Dermis blood vessel endothelial cell (primary cell): ENCODE data around the gene EXOSC2. TPM values are rescaled to one million over a fixed set of nuclear protein-coding genes. Genes with fewer than 3 reads are reported as not detected.

Source experiments
- DNase-seq: peaks from one replicate; pipeline ENCODE4 v3.0.0; 2010
- total RNA-seq: library from RNA; depleted of rRNA; stranded (reverse); fragments of >200 nt; gene quantifications from 2 replicates; pipeline ENCODE4 v1.2.3, GENCODE V29; 2014

EXOSC2 gene
- total RNA-seq, 1 donor from 2014 or later = 33.5 TPM

GRCh38 chr9:130698514-130698913 is 4.9 kb downstream of the EXOSC2 start:
- DNase-seq = no peak

- no peak for DNase-seq
These were observed 5.5 kb downstream of the EXOSC2 start for GRCh38 chr9:130699047-130699446.

GRCh38 chr9:130701059-130702022 is 7.8 kb downstream of the EXOSC2 start:
- peak; percentile 91 for DNase-seq

DNA sequence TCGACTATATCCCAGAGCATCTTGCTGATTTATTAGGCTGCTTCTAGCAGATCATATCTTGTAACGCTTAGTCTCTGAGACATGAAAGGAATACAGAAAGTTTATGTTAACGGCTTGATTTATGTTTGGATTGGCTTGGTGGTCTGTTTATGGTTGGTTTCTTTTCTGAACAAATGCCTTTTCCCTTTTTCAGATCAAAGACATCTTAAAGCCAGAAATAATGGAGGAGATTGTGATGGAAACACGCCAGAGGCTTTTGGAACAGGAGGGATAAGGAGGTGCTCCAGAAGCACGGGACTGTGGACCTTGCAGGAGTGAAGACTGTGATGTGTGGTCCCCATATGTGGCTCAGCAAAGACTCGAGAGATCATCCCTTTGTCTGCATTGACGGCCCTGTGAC is 9.9 kb downstream of the EXOSC2 start:
- no peak for DNase-seq

- DNase-seq = peak; percentile 84
These were observed 13.8 kb downstream of the EXOSC2 start for GRCh38 chr9:130707225-130707976.

GRCh38 chr9:130710822-130711352 is 17.3 kb downstream of the EXOSC2 start:
- DNase-seq = no peak

GRCh38 chr9:130711469-130711868 is 17.9 kb downstream of the EXOSC2 start:
- no peak for DNase-seq

DNA sequence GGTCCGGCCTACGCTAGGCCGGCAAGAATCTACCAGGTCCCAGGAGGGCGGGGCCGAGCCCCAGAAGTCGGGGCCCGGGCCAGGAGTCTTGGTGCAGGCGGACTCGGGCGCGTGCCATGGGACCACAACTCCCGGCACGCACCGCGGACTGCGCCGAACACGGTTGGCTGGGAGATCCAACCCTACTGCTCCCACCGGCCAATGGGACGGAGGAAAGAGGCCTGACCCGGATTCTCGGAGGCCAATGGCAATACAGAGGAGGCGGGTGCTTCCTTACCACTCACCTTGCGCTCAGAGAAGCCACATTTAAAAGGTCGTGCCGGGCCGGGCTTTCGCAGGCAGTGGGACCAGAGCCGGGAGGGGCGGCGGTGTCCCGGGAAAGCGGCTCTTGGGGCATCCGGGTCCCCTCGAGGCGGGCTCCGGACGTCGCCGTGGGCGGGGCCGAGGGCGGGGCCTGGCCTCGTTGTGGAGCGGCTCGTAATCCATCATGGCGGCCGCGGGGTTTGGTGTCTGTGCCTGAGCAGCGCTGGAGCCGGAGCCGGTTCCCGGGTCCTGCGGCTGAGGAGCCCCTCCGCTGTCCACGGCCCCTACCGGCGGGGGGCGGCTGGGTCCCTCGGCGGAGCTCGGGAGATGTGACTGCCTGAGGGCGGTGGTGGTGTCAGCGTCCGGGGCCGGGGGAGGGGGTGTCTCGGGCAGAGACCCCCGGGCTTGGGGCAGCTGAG is 19.1 kb downstream of the EXOSC2 start:
- DNase-seq = peak; percentile 98

GRCh38 chr9:130713286-130713960 is 19.8 kb downstream of the EXOSC2 start:
- DNase-seq = peak; percentile 62

DNA sequence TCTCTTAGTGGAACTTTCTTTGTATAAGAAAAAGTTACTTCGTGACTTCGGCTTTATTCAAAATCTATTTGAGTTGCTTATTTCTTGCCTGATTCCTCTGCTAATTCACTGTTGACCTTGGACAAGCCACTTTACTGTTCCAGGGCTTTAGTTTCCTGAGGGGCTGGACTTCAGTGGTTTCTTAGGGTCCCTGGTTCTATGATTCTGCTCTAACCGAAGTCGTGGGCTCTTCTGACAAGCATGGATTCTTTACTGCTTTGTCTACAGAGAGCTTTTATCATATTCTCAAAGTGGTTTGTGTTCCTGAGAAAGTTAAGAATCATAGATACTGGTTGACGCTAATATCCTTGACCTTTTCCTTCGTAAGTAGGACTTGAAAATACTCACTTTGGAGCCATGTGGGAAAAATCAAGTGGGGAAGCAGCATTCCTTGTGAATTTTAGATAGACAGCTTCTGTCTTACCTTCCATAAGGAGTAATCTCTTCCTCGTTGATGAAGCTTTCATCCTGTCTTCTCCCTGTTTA is 21.1 kb downstream of the EXOSC2 start:
- DNase-seq = peak; percentile 19

DNA sequence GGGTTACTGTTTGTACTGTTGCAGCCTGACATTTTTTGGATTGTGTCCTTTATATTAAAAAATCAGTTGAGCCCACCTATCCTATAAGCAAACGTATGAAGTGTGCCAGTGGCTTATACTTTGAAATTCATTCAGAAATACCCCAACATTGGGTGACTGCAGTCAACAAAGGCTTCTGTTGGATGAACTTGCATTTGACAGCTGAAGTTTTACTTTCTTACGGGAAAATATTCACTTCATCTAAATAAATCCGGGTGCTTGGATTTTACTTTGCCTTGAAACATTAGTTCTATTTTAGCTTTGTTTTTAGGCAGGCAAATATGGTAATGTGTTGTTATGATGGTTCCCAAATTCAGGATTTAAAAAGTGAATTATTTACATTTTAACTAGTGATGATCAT is 21.7 kb downstream of the EXOSC2 start:
- no peak for DNase-seq

GRCh38 chr9:130718562-130718961 is 25.0 kb downstream of the EXOSC2 start:
- no peak for DNase-seq

GRCh38 chr9:130720762-130721161 is 27.2 kb downstream of the EXOSC2 start:
- DNase-seq = no peak

DNA sequence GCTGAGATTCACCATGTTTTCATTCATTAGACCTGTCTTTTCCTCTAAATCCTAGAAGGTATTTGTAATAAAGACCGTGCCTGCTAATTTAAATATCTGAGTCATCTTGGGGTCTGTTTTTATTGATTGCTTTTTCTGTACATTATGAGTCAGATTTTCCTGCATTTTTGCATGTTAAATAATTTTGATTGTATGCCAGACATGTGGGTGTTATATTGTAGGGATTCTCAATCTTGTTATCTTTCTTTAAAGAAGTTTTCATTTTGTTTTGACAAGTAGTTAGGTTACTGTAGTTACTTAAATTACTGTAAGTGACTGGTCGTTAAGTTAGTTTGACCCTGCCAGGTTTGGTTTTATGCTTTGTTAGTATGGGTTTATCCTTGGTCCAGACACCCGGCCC is 35.1 kb downstream of the EXOSC2 start:
- DNase-seq = peak; percentile 70

DNA sequence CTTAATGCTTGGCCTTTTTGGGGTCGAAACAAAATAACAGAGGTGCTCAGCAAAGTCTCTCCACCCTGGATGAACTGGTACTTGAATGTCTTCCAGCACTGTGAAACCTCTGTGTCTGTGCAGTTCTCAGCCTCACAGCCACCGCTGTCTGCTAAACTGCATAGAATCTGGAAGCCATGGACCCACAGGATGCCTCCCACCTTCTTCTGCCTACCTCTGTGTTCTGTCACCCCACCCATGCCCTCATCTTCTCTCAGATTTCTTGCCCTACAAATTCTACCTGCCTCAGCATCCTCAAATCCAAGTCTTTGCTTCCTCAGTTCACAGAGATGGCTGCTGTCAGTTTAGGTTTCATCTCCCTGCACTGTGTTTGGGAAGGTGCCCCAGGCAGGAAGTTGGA is 35.6 kb downstream of the EXOSC2 start:
- DNase-seq = peak; percentile 10

- no peak for DNase-seq
These were observed 37.8 kb downstream of the EXOSC2 start for GRCh38 chr9:130731355-130731754.

DNA sequence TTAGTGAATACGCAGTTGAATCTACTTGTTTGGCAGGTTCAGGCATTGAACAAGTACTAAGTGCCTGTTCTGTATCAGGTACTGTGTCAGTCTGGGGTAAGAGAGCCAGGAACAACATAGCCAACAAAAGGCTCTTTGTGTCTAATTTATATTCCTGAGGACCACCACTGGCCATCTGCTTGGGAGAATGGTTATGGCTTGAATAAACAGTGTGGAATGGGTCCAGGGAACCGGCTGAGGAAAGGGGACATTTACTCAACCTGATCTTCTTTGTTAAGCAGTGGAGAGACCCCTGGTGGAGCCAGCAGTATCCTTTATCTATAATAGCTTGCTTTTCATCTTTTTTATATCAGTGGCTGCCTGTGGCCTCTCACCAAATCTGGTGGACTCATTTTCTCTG is 38.6 kb downstream of the EXOSC2 start:
- DNase-seq = peak; percentile 43

DNA sequence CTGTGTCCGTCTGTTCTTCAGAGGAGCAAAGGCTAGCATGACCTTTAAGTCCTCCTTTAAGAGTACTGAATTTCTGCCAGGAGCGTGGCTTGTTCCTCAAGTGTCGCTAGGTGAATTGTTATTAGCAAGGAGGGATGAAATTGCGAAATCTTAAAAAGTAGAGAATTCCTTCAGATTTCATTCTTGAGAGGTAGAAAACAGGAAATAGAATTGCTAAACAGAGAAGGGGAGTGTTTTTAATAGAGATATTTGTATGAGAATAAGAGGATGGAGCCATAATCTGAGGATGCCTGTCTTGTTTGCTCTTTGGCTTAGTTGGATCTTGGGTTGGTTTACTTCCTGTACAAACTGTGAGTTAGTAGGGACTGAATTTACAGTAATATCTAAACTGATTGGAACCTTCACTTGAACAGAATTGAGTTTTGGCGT is 39.2 kb downstream of the EXOSC2 start:
- no peak for DNase-seq

DNA sequence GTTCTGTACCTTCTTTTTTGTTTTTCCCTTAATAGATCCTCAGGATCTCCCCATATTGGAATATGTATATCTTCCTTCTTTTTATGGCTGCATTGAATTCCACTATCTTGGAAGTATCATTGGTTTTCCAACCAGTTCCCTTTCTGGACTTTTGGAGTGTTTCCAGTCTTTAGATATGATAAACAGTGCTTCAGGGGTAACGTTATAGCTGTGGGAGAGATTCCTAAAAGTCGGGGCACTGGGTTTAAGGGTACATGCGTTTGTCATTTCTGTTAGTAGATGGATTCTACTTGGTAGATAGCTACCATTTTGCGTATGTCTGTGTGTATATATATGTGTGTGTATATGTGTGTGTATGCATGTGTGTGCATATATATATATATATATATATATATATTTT is 42.0 kb downstream of the EXOSC2 start:
- DNase-seq = no peak

GRCh38 chr9:130736834-130737233 is 43.3 kb downstream of the EXOSC2 start:
- DNase-seq = no peak

GRCh38 chr9:130738281-130738680 is 44.7 kb downstream of the EXOSC2 start:
- DNase-seq = no peak

DNA sequence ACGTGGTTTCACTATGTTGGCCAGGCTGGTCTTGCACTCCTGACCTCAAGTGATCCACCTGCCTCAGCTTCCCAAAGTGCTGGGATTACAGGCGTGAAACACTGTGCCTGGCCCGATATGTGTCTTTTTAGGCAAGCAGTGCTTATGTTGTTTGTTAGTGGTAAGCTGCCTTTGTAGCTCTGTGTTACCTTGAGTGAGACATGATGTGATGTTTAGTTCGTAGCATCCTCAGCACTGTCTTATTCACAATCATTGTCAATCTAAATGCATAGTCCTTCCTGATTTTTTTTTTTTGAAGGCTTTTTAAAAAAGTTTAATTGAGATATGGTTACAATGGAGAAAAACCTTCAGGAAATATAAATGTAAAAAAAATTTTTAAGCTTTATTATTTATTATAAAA is 45.5 kb downstream of the EXOSC2 start:
- no peak for DNase-seq
